HG03060 (cell line): ENCODE results near the gene PI4KA.

Experiments
- ATAC-seq: cut with Tn5 transposase; IDR thresholded peaks from one replicate; pipeline ENCODE4 v1.9.1; 2021; ENCODE audit warnings: low read depth, moderate number of reproducible peaks; ENCODE audit not compliant: unreplicated experiment

PI4KA gene

DNA sequence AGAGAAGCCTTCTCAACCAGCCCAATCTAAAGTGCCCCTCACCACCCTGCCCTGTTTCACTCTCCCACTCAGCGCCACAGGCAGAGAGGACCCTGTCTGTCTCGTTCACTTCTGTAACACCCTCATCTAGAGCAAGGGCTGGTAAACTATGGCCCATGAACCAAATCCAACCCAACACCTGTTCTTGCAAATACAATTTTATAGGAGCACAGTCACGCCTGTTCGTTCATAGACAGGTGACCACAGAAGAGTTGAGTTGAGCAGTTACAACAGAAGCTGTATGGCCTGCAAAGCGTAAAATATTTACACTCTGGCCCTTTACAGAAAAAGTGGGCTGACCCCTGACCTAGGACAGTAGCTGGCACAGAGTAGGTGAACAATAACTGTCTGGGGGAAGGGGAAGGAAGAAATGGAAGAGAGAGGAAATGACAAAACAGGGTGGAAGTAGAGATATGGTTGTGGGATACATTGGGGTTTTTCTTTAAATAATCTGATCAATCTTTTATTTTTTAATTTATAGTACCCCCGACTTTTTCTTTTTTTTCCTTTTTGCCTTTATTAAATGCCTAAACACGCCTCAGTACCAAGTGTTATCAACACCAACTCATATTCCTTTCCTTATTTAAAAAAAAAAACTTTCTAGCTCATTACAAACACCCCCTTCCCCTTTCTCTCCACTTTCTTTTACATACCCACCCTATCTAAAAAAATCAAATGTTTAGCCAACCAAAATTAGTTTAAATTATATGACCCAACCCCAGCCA, 63.8 kb downstream of the PI4KA start:
- no peak for ATAC-seq

DNA sequence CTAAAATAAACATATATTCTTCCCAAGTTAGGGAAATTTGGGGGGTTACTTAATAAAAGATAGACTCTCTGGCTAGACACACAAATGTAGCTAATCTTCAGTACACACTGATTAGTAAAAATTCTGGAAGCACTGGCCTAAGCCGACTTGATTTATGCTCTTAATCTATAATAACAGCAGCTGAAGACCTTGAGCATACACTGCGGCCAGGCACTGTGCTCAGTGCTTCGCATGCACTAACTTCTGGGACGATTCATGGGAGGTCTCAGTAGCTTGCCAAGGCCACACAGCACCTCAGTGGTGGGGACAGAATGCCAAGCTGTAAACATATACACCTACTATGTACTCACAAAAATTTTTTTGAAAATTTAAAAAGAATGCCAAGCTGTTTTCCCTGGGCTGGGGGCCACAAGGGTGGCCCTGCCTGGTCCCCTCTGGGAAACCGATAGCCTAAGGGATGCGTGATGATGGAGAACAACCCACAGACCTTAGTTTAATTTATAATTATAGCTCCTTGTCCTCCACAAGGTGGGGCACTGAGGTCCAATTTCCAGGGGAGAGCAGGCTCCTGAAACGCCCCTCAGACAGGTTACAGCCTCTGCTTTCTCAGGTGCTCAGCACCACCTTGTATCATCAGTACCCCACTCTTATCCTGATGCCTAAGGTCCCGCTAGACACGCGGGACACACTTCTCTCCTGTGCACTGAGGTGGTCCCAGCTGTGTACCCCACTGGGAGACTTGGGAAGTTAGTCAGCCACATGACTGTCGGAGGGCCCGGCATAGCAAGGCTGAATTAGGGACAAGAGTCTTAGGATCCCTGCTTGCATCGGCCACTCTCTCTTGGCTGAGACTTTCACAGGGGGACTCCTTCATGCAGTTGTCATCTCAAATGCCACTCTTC, 64.6 kb downstream of the PI4KA start:
- no peak for ATAC-seq

DNA sequence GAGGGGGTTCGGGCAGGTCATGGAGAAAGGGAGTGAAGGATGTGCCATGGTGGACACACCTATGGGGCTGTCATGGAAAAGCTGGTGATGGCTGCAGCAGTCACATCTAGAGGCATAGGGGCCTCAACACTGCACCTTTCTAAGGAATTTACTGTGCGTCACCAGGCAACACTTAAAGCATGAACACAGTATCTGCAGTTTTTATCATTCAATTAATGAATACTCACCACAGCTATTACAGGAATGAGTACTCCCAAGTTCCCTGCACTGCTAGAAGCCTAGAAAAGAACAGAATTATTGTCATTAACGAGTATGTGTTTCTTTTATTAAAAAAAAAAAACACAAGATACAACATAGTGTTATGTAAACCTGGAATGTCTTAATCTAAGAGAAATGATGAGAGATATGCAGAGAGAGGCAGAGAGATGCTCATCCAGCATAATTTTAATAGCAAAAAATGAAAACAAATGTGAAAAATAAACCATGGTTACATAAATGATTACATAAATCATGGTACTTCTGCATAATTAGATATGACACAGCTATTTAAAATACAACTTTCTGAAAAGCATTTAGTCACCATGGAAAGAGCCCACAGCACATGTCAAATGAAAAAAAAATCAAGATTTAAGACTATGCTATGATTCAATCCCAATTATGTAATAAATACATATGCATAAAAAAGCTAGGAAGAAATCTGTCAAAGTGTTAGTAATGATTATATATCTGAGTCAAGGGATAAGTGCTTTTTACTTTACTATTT, 65.5 kb downstream of the PI4KA start:
- no peak for ATAC-seq

DNA sequence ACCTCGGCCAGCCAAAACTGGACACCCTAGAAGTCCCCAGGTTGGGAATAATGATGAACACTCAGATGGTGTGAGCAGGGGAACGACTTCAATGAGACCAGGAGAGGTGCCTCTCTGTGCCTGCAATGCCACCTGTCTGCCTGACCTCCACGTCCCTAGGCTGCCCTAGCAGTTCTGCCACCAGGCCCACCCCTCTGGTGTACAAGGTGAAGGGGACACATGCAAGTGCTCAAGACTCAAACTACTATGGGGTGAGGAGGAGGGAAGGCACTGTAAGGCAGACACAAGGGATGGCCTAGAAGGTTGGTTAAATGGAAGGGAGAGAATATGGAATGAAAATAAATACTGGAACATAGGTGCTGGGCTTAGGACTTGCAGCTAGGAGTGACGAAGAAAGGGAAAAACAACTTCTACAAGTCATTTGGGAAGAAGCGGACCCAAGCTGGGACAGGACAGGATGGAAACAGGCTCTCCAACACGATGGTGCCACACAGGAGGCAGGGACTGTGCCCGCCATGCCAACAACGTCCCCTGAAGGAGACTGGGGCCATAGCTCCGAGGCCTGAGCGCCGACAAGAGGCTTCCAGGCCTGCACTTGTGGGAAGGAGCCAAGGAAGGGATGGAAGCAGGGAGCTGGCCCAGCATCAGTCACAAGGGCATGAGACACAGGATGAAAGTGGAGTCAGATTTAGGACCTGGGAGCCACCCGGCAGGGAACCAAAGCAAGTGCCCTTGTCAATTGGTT, 66.2 kb downstream of the PI4KA start:
- ATAC-seq, result no peak

DNA sequence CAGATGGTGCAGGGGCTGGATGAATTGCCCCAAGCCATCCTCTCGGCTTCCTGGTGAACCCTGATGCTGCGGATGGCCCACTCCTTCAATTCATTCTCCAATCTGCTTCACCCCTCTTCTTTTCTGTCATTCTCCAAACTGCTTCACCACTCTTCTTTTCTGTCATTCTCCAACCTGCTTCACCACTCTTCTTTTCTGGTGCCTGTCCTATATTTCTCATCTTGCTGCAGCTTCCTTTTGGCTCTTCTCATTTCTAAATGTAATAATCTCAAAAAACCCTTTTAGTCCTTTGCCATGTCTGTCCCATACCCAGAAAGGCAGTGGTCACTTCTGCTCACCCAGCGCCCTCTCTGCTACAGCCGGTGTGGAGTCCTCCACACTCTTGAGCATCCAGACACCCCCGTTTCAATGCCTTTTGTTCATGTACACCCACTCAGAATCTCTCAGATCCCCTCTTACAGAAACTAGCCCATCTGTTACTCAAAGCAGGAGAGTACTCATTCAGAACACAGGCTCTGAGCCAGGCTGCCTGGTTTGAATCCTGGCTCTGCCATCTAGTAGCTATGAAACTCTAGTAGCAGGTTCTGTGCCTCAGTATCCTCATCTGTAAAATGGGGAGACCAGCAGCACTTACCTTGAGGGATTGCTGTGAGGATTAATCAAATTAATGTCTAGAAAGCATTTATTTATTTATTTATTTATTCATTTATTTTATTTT, 69.8 kb downstream of the PI4KA start:
- no peak for ATAC-seq

DNA sequence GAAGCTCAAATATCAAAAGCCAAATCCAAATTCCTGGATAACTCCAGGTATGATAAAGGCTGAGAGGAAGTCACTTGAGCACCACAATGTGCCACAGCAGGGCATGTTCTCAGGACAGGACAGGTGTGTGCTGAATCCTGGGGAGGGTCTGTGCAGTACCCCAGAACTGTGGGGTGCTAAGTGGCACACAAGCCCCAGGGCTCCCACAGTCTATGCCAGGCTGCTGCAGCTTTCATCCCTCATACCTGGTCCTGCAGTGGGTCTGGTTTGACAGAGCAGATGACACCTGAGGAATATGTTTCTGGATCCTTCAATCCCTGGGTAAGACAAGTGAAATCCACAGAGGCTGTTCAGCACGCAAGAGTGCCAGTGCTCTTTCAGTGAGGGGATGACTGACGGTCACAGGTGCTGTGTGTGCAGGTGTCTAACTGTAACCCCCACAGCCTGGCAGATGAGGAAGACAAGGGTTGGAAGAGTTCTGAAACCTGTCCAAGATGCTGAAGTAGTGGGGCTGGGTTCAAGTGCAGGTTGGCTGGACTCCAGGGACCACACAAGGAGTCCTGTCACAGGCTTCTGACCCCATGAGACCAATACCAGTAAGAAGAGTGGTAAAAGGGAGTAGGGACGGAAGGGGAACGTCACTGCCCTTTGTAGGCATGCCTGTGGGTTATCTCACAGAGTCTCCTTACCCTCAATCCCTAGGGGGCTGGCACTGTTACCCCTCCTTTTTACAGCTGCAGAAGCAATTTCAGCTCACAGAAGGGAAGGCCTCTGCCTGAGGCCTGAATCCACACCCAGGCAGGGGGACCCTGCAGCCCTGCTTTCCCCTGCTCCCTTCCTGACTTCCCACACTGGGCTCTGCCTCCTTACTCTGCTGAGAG, 70.6 kb downstream of the PI4KA start:
- ATAC-seq, result no peak

DNA sequence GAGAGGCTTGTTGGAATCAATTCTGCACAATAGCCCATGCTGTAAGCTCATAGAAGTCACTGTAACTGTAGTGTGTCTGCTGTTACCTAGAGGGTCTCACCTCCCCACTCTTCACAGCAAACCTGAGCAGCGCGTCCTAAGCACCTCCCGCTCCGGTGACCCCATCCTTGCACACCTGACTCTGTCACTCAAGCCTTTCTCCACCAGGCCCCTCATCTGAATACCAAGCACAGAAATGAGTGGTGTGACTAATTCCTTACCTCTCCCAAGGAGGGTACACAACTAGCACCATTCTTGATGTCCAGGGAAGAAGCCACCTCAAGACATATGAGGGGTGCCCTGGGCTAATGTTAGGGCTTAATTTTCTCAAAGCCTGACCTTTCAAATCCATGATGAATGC, 71.4 kb downstream of the PI4KA start:
- no peak for ATAC-seq

DNA sequence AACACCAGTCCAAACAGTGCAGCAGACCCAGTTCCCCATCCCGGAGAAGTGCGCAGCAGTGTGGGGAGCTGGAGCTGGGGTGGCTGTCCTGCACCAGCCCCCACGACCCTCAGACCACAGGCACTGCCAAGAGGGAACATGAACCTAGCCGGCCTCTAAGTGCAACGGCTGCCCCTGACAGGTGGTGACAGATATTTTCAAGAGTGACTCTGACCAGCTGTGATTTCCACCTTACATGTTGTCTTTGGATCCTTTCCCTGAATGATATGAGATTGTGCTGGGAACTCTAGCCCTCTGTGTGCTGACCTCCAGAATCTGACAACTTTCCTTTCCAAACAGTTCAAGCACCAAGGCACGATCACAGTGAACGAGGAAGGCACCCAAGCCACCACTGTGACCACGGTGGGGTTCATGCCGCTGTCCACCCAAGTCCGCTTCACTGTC, 72.1 kb downstream of the PI4KA start:
- ATAC-seq, result no peak

DNA sequence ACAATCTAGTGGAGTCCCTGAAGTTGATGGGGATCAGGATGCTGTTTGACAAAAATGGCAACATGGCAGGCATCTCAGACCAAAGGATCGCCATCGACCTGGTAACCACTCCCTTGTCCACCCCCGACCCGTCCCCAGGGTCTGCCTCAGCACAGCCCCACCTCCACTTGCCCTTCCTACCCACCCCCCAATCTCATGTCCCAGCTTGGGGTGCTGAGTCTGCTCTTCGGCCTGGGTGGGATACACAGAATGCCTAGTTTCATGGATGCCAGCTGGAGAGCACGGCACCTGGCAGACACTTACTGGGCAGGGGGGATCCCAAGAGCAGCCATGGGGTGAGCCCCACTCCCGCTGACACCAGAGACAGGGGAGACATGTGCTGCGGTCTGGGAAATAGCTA, 72.6 kb downstream of the PI4KA start:
- no peak for ATAC-seq

DNA sequence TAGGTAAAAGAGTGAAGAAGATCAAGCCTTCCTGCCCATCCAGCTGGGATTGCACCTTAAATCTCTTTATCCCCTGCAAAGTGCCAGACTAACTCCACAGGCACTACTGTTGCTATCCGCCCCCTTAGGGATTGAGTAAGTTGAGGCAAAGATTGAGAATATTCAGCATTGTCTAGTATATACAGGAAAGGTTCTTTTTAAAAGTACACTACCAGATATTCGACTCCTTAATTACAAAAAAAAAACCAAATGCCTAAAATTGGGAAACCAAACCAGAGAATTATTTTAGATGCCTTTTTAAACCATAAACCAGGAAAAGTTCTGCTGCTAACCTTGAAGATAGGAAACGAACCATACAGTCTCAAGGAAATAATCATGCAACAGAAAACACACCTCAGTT, 73.2 kb downstream of the PI4KA start:
- ATAC-seq, result no peak

DNA sequence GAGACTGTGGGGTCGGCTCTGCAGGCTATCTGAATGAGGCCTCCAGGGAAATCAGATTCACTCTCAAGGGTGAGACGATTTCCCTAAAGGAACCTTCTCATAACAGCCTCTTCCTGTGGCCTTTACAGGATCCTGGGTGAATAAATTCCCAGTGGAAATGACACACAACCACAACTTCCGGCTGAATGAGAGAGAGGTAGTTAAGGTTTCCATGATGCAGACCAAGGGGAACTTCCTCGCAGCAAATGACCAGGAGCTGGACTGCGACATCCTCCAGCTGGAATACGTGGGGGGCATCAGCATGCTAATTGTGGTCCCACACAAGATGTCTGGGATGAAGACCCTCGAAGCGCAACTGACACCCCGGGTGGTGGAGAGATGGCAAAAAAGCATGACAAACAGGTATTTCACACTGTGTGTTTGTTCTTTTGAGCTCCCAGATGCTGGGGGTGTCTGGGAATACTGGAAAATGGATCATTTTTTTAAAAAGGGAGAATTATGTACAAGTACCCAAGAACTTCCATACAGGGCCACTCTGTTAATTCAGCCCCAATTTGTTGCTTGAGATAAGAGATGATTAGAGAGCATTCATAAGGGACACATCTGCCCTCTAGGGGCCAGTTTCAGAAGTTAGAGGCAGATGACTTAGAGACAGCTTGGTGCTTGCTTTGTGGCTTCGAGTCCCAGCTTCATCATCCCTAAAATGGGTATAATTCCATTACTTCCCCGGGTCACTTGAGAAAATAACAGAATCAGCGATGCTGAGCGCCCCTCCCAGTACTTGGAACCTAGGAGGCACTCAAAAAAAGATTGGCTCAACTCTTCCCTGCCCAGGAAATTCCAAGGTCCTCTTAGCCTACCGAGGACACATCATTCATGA, 74.5 kb downstream of the PI4KA start:
- ATAC-seq, result no peak

DNA sequence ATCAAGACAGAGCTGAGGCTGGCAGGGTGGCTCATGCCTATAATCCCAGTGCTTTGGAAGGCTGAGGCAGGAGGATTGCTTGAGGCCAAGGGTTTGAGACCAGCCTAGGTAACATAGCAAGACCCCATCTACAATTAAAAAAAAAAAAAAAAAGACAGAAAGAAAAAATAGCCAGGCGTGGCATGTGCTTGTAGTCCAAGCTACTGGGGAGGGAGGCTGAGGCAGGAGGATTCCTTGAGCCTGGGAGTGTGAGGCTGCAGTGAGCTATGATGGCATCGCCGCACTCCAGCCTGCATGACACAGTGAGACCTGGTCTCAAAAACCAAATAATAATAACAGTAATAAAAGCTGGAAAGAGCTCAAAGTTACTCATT, 75.3 kb downstream of the PI4KA start:
- no peak for ATAC-seq

DNA sequence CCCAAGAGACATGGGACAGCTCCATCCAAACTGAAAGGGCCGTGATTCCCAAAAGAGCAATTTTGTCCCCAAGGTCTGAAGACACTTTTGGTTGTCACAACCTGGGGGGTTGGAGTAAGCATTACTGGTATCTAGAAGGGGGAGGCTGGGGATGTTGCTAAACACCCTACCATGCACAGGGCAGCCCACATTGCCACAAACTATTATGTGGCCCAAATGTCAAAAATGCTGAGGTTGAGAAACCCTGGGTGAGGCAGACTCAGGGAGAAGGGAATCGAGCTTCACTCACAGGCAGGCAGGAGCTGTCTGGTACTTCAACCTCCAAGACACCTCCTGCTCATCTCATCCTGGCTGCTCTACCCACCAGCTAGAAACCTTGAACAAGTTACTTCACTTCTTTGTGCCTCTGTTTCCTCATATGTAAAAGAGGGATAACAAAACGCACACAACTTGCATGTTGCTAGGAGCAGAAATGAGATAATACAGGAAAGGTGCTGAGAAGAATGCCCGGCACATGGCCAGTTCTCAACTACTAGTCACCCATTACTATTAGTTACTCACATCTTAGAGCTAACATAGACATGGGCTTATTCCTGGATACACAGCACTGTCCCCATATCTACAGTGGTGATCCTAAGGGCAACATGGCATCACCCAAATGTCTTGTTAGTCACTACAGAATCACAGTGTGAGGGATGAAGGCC, 75.9 kb downstream of the PI4KA start:
- no peak for ATAC-seq

DNA sequence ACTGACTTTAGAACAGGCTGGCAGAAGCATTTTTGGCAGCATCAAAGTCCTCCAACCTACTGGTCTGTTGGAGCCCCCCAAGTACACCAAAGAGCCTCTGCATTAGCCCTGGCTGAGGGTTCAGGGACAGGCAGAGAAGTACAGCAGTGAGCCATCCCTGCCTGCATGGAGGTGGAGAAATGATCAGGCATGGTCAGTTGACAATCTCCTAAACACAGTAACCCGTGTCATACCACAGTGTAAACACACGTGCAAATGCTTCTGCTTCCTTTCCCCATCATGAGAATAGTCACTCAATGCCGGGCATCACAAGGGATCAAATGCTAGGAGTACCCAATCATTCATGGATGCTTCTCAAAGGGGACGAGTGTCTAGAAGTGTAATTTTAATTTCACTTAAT, 76.5 kb downstream of the PI4KA start:
- ATAC-seq, result no peak

DNA sequence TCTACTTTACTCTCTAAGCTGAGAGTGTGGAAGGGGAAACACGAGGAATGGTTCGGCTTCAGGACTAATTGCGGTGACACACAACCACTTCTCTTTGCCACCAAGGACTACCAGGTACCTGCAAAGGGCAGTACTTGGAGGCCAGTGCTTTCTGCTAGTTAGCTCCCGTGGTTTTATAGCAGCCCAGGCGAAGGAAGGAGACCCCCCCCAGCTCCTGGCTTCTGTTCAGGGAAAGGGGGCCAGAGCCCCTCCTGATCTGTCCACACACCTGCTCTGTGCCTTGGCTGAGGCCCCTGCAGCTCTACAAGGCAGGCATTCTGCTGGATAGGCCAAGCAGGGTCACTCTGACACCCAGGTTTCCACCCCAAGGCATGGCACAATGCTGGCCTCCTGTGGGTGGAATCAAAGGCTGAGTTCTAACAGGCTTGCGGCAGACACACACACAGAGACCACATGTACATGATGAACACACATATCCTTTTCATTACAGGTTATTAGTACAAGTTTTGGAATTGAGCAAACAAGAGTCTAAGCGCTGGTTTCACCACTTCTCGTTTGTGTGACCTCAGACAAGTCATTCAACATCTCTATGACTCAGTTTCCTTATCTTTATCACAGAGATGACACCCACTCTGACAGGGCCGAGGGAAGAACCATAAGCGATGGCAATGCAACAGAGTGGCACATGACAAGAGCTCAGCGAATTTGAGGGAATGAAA, 77.2 kb downstream of the PI4KA start:
- no peak for ATAC-seq

DNA sequence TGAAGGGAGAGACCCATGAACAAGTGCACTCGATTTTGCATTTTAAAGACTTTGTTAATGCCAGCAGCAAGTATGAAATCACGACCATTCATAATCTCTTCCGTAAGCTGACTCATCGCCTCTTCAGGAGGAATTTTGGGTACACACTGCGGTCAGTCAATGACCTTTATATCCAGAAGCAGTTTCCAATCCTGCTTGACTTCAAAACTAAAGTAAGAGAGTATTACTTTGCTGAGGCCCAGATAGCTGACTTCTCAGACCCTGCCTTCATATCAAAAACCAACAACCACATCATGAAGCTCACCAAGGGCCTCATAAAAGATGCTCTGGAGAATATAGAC, 78.8 kb downstream of the PI4KA start:
- no peak for ATAC-seq
